Measurements from ENCODE around the gene CRLF1.

Gene CRLF1

DNA sequence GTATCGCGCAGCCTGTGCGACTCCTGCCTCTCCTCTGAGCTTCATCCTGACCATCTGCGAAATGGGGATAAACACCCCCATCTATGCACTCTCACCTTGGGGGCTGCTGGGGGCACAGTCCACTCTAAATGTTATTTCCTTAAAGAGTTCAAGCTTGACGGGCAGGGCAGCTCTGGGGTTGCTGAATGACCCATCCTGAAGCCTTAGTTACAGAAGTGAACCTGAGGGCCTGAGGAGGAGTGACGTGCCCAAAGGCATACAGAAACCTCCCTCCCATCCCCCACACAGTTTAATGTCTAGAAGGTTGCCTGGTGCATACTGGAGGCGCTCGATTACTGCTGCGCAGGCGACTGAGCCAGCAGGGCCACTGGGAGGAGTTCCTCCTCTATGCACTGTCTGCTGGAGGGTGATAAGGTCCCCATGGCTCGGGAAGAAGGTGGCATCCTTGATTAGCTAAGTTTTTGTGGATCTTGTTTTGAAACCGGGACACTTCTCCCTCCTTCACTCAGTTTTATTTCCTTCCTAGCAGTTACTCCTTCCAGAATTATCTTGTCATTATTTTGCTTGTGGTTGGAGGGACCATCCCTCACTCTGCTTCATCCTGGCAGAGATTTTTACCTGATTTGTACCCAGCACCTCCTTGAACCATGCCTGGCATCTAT lies 62.7 kb downstream of the CRLF1 start:
- DNase-seq = peak; percentile 85
